ENCODE data around the gene OTOP3. TPM values are rescaled to one million over a fixed set of nuclear protein-coding genes. Genes with fewer than 3 reads are reported as not detected.

OTOP3 gene
- total and polyA plus RNA-seq, 10 donors: not detected

- intact Hi-C loops (cut with DNase I; ENCODE audit: low total_unique reads): loop anchor here (10.0 kb wide), 1 partner anchor 144 kb away; no protein-coding TSS in a partner anchor
- H3K4me1 ChIP-seq: peaks cover 6 to 13% (median 10%) of the 10 kb centered on the region in 6 donors
- H3K27me3 ChIP-seq (replicated peaks in 1 of 7): peaks cover 3 to 89% (median 40%) of the 10 kb centered on the region in 7 donors
- no peak overlapping the region for H3K27ac ChIP-seq
- H3K36me3 ChIP-seq: no peaks in the 10 kb centered on the region
- no peaks in the 10 kb centered on the region for H3K9me3 ChIP-seq
- H3K4me3 ChIP-seq: no peak overlapping the region
- 63 to 80% (median 71%) methylated on average over 8 of the region's 8 CpGs for WGBS, 5 donors
- TF ChIP-seq POLR2A (IDR thresholded peaks at IDR 0.05): no peak
- no peak for TF ChIP-seq POLR2AphosphoS5 (IDR thresholded peaks at IDR 0.05)
- TF ChIP-seq CTCF (IDR thresholded peaks at IDR 0.05 in 8 of 11, conservative IDR thresholded peaks at IDR 0.05 in 3 of 11): no peak
- DNase-seq: no peak
Measured at GRCh38 chr17:74938194-74938950, 2.7 kb downstream of the OTOP3 start.

- no peak for DNase-seq
- intact Hi-C loops (cut with DNase I; ENCODE audit: low total_unique reads): loop anchor here (10.0 kb wide), 1 partner anchor 145 kb away; no protein-coding TSS in a partner anchor
- Histone ChIP-seq H3K4me1 (peaks cover 6 to 13% (median 10%) of the 10 kb centered on the region in 6 donors), H3K27ac (no peak overlapping the region), H3K4me3 (no peak overlapping the region), H3K9me3 (no peaks in the 10 kb centered on the region), H3K36me3 (no peaks in the 10 kb centered on the region), H3K27me3 (replicated peaks in 1 of 7) (peaks cover 3 to 93% (median 40%) of the 10 kb centered on the region in 7 donors)
- TF ChIP-seq POLR2A (IDR thresholded peaks at IDR 0.05): no peak
- TF ChIP-seq CTCF (IDR thresholded peaks at IDR 0.05 in 8 of 11, conservative IDR thresholded peaks at IDR 0.05 in 3 of 11): no peak
- no peak for TF ChIP-seq POLR2AphosphoS5 (IDR thresholded peaks at IDR 0.05)
- 46 to 58% (median 49%) methylated on average over 8 of the region's 8 CpGs for WGBS, 5 donors
Measured at GRCh38 chr17:74939534-74939933, 3.8 kb downstream of the OTOP3 start.

- no peak overlapping the region for H3K27ac ChIP-seq
- H3K9me3 ChIP-seq: no peaks in the 10 kb centered on the region
- peaks cover 0 to 3% (median 1%) of the 10 kb centered on the region in 6 donors for H3K4me1 ChIP-seq
- H3K27me3 ChIP-seq (replicated peaks in 1 of 7): peaks cover 0 to 78% (median 26%) of the 10 kb centered on the region in 7 donors
- DNase-seq: no peak
- no peak overlapping the region for H3K4me3 ChIP-seq
- no peak for TF ChIP-seq CTCF (IDR thresholded peaks at IDR 0.05 in 8 of 11, conservative IDR thresholded peaks at IDR 0.05 in 3 of 11)
- no peak for TF ChIP-seq POLR2AphosphoS5 (IDR thresholded peaks at IDR 0.05)
- no peak for TF ChIP-seq POLR2A (IDR thresholded peaks at IDR 0.05)
- H3K36me3 ChIP-seq: no peaks in the 10 kb centered on the region
- intact Hi-C loops (cut with DNase I; ENCODE audit: low total_unique reads): no loop called here
- 75 to 94% (median 83%) methylated on average over 7 to 21 of the region's 21 CpGs for WGBS, 5 donors
Measured at GRCh38 chr17:74941128-74941725, 5.5 kb downstream of the OTOP3 start.
